GM12801 (cell line): Measurements from ENCODE around the gene GPC6.

ENCODE experiments used
- CTCF ChIP-seq: IDR thresholded peaks from one replicate; pipeline ENCODE4 v1.5.1; 2011; ENCODE audit warnings: control low read depth; ENCODE audit not compliant: insufficient read length; ENCODE audit errors: extremely low read depth

GPC6 gene

GRCh38 chr13:93246069-93246468 lies 19.5 kb downstream of the GPC6 start:
- TF ChIP-seq CTCF: no peak

- no peak for TF ChIP-seq CTCF
Measured at GRCh38 chr13:93248627-93249047, 22.0 kb downstream of the GPC6 start.

- no peak for TF ChIP-seq CTCF
Measured at GRCh38 chr13:93249364-93250306, 23.0 kb downstream of the GPC6 start.

GRCh38 chr13:93254775-93255174 lies 28.2 kb downstream of the GPC6 start:
- no peak for TF ChIP-seq CTCF

- no peak for TF ChIP-seq CTCF
Measured at GRCh38 chr13:93256998-93257397, 30.4 kb downstream of the GPC6 start.

GRCh38 chr13:93259527-93260080 lies 33.0 kb downstream of the GPC6 start:
- TF ChIP-seq CTCF: no peak

- TF ChIP-seq CTCF: no peak
Measured at GRCh38 chr13:93260591-93260990, 34.0 kb downstream of the GPC6 start.
